ENCODE results near the gene HSPA12B. TPM values are rescaled to one million over a fixed set of nuclear protein-coding genes. Genes with fewer than 3 reads are reported as not detected.

HSPA12B gene
- total RNA-seq, 1 donor: not detected

GRCh38 chr20:3741836-3742458 is 9.5 kb downstream of the HSPA12B start:
- no peak for TF ChIP-seq CTCF (IDR thresholded peaks at IDR 0.05; ENCODE audit: insufficient read depth, low read depth, low read length)
- no peak overlapping the region for H3K4me3 ChIP-seq (ENCODE audit: low read depth, low read length)
- no peak for DNase-seq (ENCODE audit: low read depth)

GRCh38 chr20:3743251-3743650 is 10.8 kb downstream of the HSPA12B start:
- H3K4me3 ChIP-seq (ENCODE audit: low read depth, low read length): no peak overlapping the region
- DNase-seq (ENCODE audit: low read depth): no peak
- TF ChIP-seq CTCF (IDR thresholded peaks at IDR 0.05; ENCODE audit: insufficient read depth, low read depth, low read length): no peak

- TF ChIP-seq CTCF (IDR thresholded peaks at IDR 0.05; ENCODE audit: insufficient read depth, low read depth, low read length): no peak
- H3K4me3 ChIP-seq (ENCODE audit: low read depth, low read length): no peak overlapping the region
- no peak for DNase-seq (ENCODE audit: low read depth)
Observed at GRCh38 chr20:3744037-3744436, 11.6 kb downstream of the HSPA12B start.

- H3K4me3 ChIP-seq (ENCODE audit: low read depth, low read length): no peak overlapping the region
- no peak for TF ChIP-seq CTCF (IDR thresholded peaks at IDR 0.05; ENCODE audit: insufficient read depth, low read depth, low read length)
- peak; percentile 16 for DNase-seq (ENCODE audit: low read depth)
Observed at GRCh38 chr20:3744806-3745685, 12.6 kb downstream of the HSPA12B start.

- TF ChIP-seq CTCF (IDR thresholded peaks at IDR 0.05; ENCODE audit: insufficient read depth, low read depth, low read length): no peak
- no peak overlapping the region for H3K4me3 ChIP-seq (ENCODE audit: low read depth, low read length)
- no peak for DNase-seq (ENCODE audit: low read depth)
Observed at GRCh38 chr20:3745686-3746173, 13.2 kb downstream of the HSPA12B start.

GRCh38 chr20:3747471-3747870 is 15.0 kb downstream of the HSPA12B start:
- TF ChIP-seq CTCF (IDR thresholded peaks at IDR 0.05; ENCODE audit: insufficient read depth, low read depth, low read length): no peak
- no peak overlapping the region for H3K4me3 ChIP-seq (ENCODE audit: low read depth, low read length)
- DNase-seq (ENCODE audit: low read depth): no peak
